ENCODE results near the gene MED28.
A peak's percentile ranks its signal among the peaks of the same experiment; 100 is the strongest.

The MED28 gene

GRCh38 chr4:17667653-17668201 lies 53.3 kb downstream of the MED28 start:
- no peak overlapping the region for H3K4me3 ChIP-seq (ENCODE audit: low read depth, low read length)

DNA sequence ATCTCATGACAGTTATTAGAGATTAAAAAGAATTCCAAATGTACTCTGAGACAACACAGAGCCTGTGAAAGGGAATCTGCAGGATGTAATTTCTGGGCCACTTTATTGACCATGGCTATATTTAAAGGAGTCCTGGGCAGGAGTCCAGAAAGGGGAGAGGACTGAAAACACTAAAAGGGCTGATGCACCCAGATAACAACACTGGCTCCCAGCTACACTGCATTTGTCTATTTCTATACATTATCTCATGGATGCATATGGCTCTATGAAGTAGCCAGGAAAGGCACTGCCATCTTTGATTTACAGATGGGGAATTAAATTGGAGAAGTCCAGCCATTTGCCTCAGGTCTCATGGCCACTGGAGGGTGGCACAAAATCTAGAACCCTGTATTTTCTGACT lies 56.0 kb downstream of the MED28 start:
- DNase-seq: no peak
- no peaks in the 10 kb centered on the region for H3K27me3 ChIP-seq (ENCODE audit: insufficient read depth, low read length)
- H3K4me3 ChIP-seq (ENCODE audit: low read depth, low read length): no peak overlapping the region
- H3K9ac ChIP-seq (ENCODE audit: low read length): no peak overlapping the region
- H2BK5ac ChIP-seq (ENCODE audit: low read depth, low read length, poor library complexity): no peak overlapping the region
- no peak overlapping the region for H4K91ac ChIP-seq (ENCODE audit: low read depth, low read length)
- H3K36me3 ChIP-seq (ENCODE audit: control insufficient read depth in 1 of 2, insufficient read depth in 2 of 2, low read length in 2 of 2): no peaks in the 10 kb centered on the region
- no peaks in the 10 kb centered on the region for H3K4me1 ChIP-seq (ENCODE audit: control insufficient read depth in 1 of 2, insufficient read depth in 2 of 2, low read length in 2 of 2)
- H2BK120ac ChIP-seq (ENCODE audit: insufficient read depth, low read length, poor library complexity): no peak overlapping the region
- H2AK5ac ChIP-seq (ENCODE audit: low read length): no peak overlapping the region
- no peak overlapping the region for H3K27ac ChIP-seq (ENCODE audit: low read depth, low read length)
- no peaks in the 10 kb centered on the region for H3K9me3 ChIP-seq (ENCODE audit: insufficient read depth, low read depth, low read length)
- H2BK12ac ChIP-seq (ENCODE audit: low read length): no peak overlapping the region
- H3K79me2 ChIP-seq (ENCODE audit: control insufficient read depth, insufficient read depth, low read length, poor library complexity): no peaks in the 10 kb centered on the region
- no peak overlapping the region for H4K12ac ChIP-seq (ENCODE audit: low read depth, low read length)
- no peak overlapping the region for H3K4ac ChIP-seq (ENCODE audit: low read depth, low read length)
- no peaks in the 10 kb centered on the region for H3K79me1 ChIP-seq (ENCODE audit: low read length)
- no peak overlapping the region for H3K4me2 ChIP-seq (ENCODE audit: low read length)
- no peak overlapping the region for H3K23ac ChIP-seq (ENCODE audit: low read length)
- no peak overlapping the region for H2AFZ ChIP-seq (ENCODE audit: insufficient read depth, low read length, poor library complexity)
- H4K8ac ChIP-seq (ENCODE audit: low read depth, low read length): no peak overlapping the region
- no peak overlapping the region for H3K18ac ChIP-seq (ENCODE audit: low read length)
- no peak overlapping the region for H3K14ac ChIP-seq (ENCODE audit: low read length)

More at GRCh38 chr4:17667653-17668201, 53.3 kb downstream of the MED28 start:
- no peaks in the 10 kb centered on the region for H3K9me3 ChIP-seq (ENCODE audit: insufficient read depth, low read depth, low read length)
- no CpG with 5 or more reads among the region's 3 CpGs for WGBS (ENCODE audit: extremely low coverage, insufficient coverage, insufficient read length)
- H2AK5ac ChIP-seq (ENCODE audit: low read length): no peak overlapping the region
- no peak overlapping the region for H2AFZ ChIP-seq (ENCODE audit: insufficient read depth, low read length, poor library complexity)
- no peaks in the 10 kb centered on the region for H3K36me3 ChIP-seq (ENCODE audit: control insufficient read depth in 1 of 2, insufficient read depth in 2 of 2, low read length in 2 of 2)
- H4K8ac ChIP-seq (ENCODE audit: low read depth, low read length): no peak overlapping the region
- H4K12ac ChIP-seq (ENCODE audit: low read depth, low read length): no peak overlapping the region
- no peak overlapping the region for H3K18ac ChIP-seq (ENCODE audit: low read length)
- DNase-seq: no peak
- no peaks in the 10 kb centered on the region for H3K4me1 ChIP-seq (ENCODE audit: control insufficient read depth in 1 of 2, insufficient read depth in 2 of 2, low read length in 2 of 2)
- no peak overlapping the region for H4K91ac ChIP-seq (ENCODE audit: low read depth, low read length)
- H2BK5ac ChIP-seq (ENCODE audit: low read depth, low read length, poor library complexity): no peak overlapping the region
- no peak overlapping the region for H3K27ac ChIP-seq (ENCODE audit: low read depth, low read length)
- H3K14ac ChIP-seq (ENCODE audit: low read length): no peak overlapping the region
- no peaks in the 10 kb centered on the region for H3K79me2 ChIP-seq (ENCODE audit: control insufficient read depth, insufficient read depth, low read length, poor library complexity)
- no peaks in the 10 kb centered on the region for H3K27me3 ChIP-seq (ENCODE audit: insufficient read depth, low read length)
- no peak overlapping the region for H3K23ac ChIP-seq (ENCODE audit: low read length)
- no peak overlapping the region for H3K4ac ChIP-seq (ENCODE audit: low read depth, low read length)
- H2BK12ac ChIP-seq (ENCODE audit: low read length): no peak overlapping the region
- no peaks in the 10 kb centered on the region for H3K79me1 ChIP-seq (ENCODE audit: low read length)
- no peak overlapping the region for H2BK120ac ChIP-seq (ENCODE audit: insufficient read depth, low read length, poor library complexity)
- no peak overlapping the region for H3K9ac ChIP-seq (ENCODE audit: low read length)
- H3K4me2 ChIP-seq (ENCODE audit: low read length): no peak overlapping the region

- H4K91ac ChIP-seq (ENCODE audit: low read depth, low read length): no peak overlapping the region
- H3K18ac ChIP-seq (ENCODE audit: low read length): no peak overlapping the region
- no peak overlapping the region for H3K27ac ChIP-seq (ENCODE audit: low read depth, low read length)
- no peaks in the 10 kb centered on the region for H3K9me3 ChIP-seq (ENCODE audit: insufficient read depth, low read depth, low read length)
- H3K4ac ChIP-seq (ENCODE audit: low read depth, low read length): no peak overlapping the region
- no peak overlapping the region for H3K9ac ChIP-seq (ENCODE audit: low read length)
- H3K23ac ChIP-seq (ENCODE audit: low read length): no peak overlapping the region
- H2BK5ac ChIP-seq (ENCODE audit: low read depth, low read length, poor library complexity): no peak overlapping the region
- H2BK120ac ChIP-seq (ENCODE audit: insufficient read depth, low read length, poor library complexity): no peak overlapping the region
- H2AK5ac ChIP-seq (ENCODE audit: low read length): no peak overlapping the region
- no peak overlapping the region for H3K4me3 ChIP-seq (ENCODE audit: low read depth, low read length)
- no peaks in the 10 kb centered on the region for H3K79me2 ChIP-seq (ENCODE audit: control insufficient read depth, insufficient read depth, low read length, poor library complexity)
- H2BK12ac ChIP-seq (ENCODE audit: low read length): no peak overlapping the region
- no peak overlapping the region for H2AFZ ChIP-seq (ENCODE audit: insufficient read depth, low read length, poor library complexity)
- H3K27me3 ChIP-seq (ENCODE audit: insufficient read depth, low read length): no peaks in the 10 kb centered on the region
- H3K4me2 ChIP-seq (ENCODE audit: low read length): no peak overlapping the region
- H4K8ac ChIP-seq (ENCODE audit: low read depth, low read length): no peak overlapping the region
- no peak overlapping the region for H3K14ac ChIP-seq (ENCODE audit: low read length)
- no peaks in the 10 kb centered on the region for H3K79me1 ChIP-seq (ENCODE audit: low read length)
- no peaks in the 10 kb centered on the region for H3K4me1 ChIP-seq (ENCODE audit: control insufficient read depth in 1 of 2, insufficient read depth in 2 of 2, low read length in 2 of 2)
- no CpG with 5 or more reads among the region's 5 CpGs for WGBS (ENCODE audit: extremely low coverage, insufficient coverage, insufficient read length)
- DNase-seq: no peak
- H4K12ac ChIP-seq (ENCODE audit: low read depth, low read length): no peak overlapping the region
- no peaks in the 10 kb centered on the region for H3K36me3 ChIP-seq (ENCODE audit: control insufficient read depth in 1 of 2, insufficient read depth in 2 of 2, low read length in 2 of 2)
Observed at GRCh38 chr4:17680559-17681280, 66.3 kb downstream of the MED28 start.

- Histone ChIP-seq H3K4me1 (ENCODE audit: control insufficient read depth in 1 of 2, insufficient read depth in 2 of 2, low read length in 2 of 2) (no peaks in the 10 kb centered on the region), H2AK5ac (ENCODE audit: low read length) (no peak overlapping the region), H3K4me2 (ENCODE audit: low read length) (no peak overlapping the region)
Observed at GRCh38 chr4:17681281-17682221, 67.1 kb downstream of the MED28 start.

More at GRCh38 chr4:17681281-17682221, 67.1 kb downstream of the MED28 start:
- Histone ChIP-seq H3K9me3 (ENCODE audit: insufficient read depth, low read depth, low read length) (no peaks in the 10 kb centered on the region), H2BK12ac (ENCODE audit: low read length) (no peak overlapping the region), H3K27ac (ENCODE audit: low read depth, low read length) (no peak overlapping the region), H2BK5ac (ENCODE audit: low read depth, low read length, poor library complexity) (no peak overlapping the region), H4K91ac (ENCODE audit: low read depth, low read length) (no peak overlapping the region), H3K23ac (ENCODE audit: low read length) (no peak overlapping the region), H2BK120ac (ENCODE audit: insufficient read depth, low read length, poor library complexity) (no peak overlapping the region), H3K4me3 (ENCODE audit: low read depth, low read length) (no peak overlapping the region), H2AFZ (ENCODE audit: insufficient read depth, low read length, poor library complexity) (no peak overlapping the region), H3K79me2 (ENCODE audit: control insufficient read depth, insufficient read depth, low read length, poor library complexity) (no peaks in the 10 kb centered on the region), H3K18ac (ENCODE audit: low read length) (no peak overlapping the region), H3K4ac (ENCODE audit: low read depth, low read length) (no peak overlapping the region), H4K8ac (ENCODE audit: low read depth, low read length) (no peak overlapping the region), H4K12ac (ENCODE audit: low read depth, low read length) (no peak overlapping the region), H3K36me3 (ENCODE audit: control insufficient read depth in 1 of 2, insufficient read depth in 2 of 2, low read length in 2 of 2) (no peaks in the 10 kb centered on the region), H3K27me3 (ENCODE audit: insufficient read depth, low read length) (no peaks in the 10 kb centered on the region), H3K9ac (ENCODE audit: low read length) (peak overlapping the region; percentile 30), H3K14ac (ENCODE audit: low read length) (no peak overlapping the region), H3K79me1 (ENCODE audit: low read length) (no peaks in the 10 kb centered on the region)
- no CpG with 5 or more reads among the region's 7 CpGs for WGBS (ENCODE audit: extremely low coverage, insufficient coverage, insufficient read length)
- no peak for DNase-seq
